Suprapubic skin (tissue), 4 donors: ENCODE results near the gene TWIST2. TPM values are rescaled to one million over a fixed set of nuclear protein-coding genes. Genes with fewer than 3 reads are reported as not detected.

Experiments
- DNase-seq, 2 donors: peaks; one replicate each; pipeline ENCODE4 v3.0.0-alpha.2; 2019; ENCODE audit warnings: low spot score in 2 of 2
- H3K27ac ChIP-seq: fragments of 200-600 bp; sonication (generic); one replicate; pipeline ENCODE4 v1.5.1; 2019
- H3K27me3 ChIP-seq: fragments of 200-600 bp; sonication (generic); one replicate; pipeline ENCODE4 v1.5.1; 2019
- H3K36me3 ChIP-seq: fragments of 200-600 bp; sonication (generic); one replicate; pipeline ENCODE4 v1.5.1; 2019
- H3K4me1 ChIP-seq: fragments of 200-600 bp; sonication (generic); one replicate; pipeline ENCODE4 v1.5.1; 2019
- H3K4me3 ChIP-seq: fragments of 200-600 bp; sonication (generic); one replicate; pipeline ENCODE4 v1.5.1; 2019; ENCODE audit warnings: mild to moderate bottlenecking
- H3K9me3 ChIP-seq: fragments of 200-600 bp; sonication (generic); one replicate; pipeline ENCODE4 v1.5.1; 2019
- EP300 ChIP-seq: sonication (generic); formaldehyde crosslinking; IDR thresholded peaks from one replicate; pipeline ENCODE4 v1.6.1; 2017; ENCODE audit warnings: antibody characterized with exemption
- POLR2A ChIP-seq, 2 donors: fragments of 450-650 bp; IDR thresholded peaks; one replicate each; pipeline ENCODE4 v1.6.1; 2017; ENCODE audit warnings: antibody characterized with exemption in 2 of 2, mild to moderate bottlenecking in 2 of 2, moderate library complexity in 2 of 2
- POLR2AphosphoS5 ChIP-seq, 3 donors: sonication (generic); formaldehyde crosslinking; IDR thresholded peaks; one replicate each; pipeline ENCODE4 v1.6.1; 2017; ENCODE audit warnings: antibody characterized with exemption in 3 of 3
- WGBS: methylation state at CpG from one replicate; pipeline ENCODE4 v1.1.5; 2018; 5-methylcytosine and 5-hydroxymethylcytosine counted together
- total RNA-seq, 4 donors: library from RNA; depleted of rRNA; stranded (reverse); fragments of >200 nt; gene quantifications; one replicate each; pipeline ENCODE4 v1.1.0, GENCODE V29; 2016
- TF ChIP-seq, protein P1 (sequence below), 2 donors: fragments of 200-600 bp in 1 of 2; fragments of 450-650 bp in 1 of 2; sonication (generic) in 1 of 2; IDR thresholded peaks; one replicate each; pipeline ENCODE4 v1.5.1; 2016 to 2019; ENCODE audit warnings: antibody characterized with exemption in 2 of 2, mild to moderate bottlenecking in 1 of 2, moderate library complexity in 1 of 2

Gene TWIST2
- total RNA-seq, 4 donors from 2014 or later = 14.7 to 72.7 (median 30.4) TPM

DNA sequence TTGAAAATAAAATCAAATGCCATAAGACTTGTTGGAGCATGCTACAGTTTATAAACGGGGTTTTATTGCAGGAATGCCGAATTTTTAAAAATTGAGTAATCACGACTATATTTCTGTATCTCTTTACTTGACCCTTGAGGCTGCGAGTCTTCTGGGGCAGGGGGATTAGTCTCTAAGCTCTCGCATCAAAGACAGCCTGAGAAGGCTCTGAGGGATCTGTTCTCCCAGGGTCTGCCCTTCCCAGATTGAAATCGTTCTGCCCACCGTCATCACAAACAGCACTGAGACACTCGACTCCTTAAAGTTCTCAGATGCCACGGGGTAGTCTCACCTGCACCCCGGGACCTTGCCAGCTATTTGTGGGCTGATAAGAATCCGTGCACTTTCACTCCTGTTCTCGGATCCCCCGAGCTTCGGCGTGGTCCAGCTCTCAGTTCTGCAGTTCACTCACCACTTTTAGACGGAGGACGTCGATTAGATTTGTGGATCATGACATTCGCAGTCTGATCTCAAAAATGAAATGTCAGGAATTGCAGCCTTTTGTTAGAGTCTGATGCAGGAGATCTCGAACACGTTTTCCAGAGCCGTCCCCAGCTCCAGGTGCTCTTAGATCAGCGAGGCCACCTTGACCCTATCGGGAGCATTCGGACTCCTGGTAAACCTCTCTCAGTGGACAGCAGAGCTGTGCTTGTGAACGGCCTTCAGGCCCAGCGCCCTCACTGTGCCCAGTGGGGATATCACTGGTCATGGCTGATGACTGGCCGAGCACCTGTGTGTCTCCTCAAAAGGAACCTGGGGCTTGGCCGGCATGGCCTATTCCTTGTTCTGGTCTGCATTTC lies 43.0 kb downstream of the TWIST2 start:
- no peak for DNase-seq
- no peaks in the 10 kb centered on the region for H3K36me3 ChIP-seq
- TF ChIP-seq, protein P1, sequence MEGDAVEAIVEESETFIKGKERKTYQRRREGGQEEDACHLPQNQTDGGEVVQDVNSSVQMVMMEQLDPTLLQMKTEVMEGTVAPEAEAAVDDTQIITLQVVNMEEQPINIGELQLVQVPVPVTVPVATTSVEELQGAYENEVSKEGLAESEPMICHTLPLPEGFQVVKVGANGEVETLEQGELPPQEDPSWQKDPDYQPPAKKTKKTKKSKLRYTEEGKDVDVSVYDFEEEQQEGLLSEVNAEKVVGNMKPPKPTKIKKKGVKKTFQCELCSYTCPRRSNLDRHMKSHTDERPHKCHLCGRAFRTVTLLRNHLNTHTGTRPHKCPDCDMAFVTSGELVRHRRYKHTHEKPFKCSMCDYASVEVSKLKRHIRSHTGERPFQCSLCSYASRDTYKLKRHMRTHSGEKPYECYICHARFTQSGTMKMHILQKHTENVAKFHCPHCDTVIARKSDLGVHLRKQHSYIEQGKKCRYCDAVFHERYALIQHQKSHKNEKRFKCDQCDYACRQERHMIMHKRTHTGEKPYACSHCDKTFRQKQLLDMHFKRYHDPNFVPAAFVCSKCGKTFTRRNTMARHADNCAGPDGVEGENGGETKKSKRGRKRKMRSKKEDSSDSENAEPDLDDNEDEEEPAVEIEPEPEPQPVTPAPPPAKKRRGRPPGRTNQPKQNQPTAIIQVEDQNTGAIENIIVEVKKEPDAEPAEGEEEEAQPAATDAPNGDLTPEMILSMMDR (IDR thresholded peaks at IDR 0.05) = no peak
- H3K9me3 ChIP-seq = no peaks in the 10 kb centered on the region
- no peaks in the 10 kb centered on the region for H3K27me3 ChIP-seq
- WGBS = 72% methylated on average over 27 of the region's 29 CpGs
- peaks cover 23% of the 10 kb centered on the region for H3K4me1 ChIP-seq
- H3K4me3 ChIP-seq = no peak overlapping the region
- H3K27ac ChIP-seq = peak overlapping the region; percentile 27

GRCh38 chr2:238891457-238892203 lies 43.7 kb downstream of the TWIST2 start:
- Histone ChIP-seq H3K4me1 (peaks cover 23% of the 10 kb centered on the region), H3K27ac (peak overlapping the region; percentile 27), H3K4me3 (no peak overlapping the region), H3K36me3 (no peaks in the 10 kb centered on the region), H3K27me3 (no peaks in the 10 kb centered on the region), H3K9me3 (no peaks in the 10 kb centered on the region)
- WGBS = 72% methylated on average over 9 of the region's 29 CpGs
- TF ChIP-seq, protein P1 (IDR thresholded peaks at IDR 0.05) = no peak
- no peak for TF ChIP-seq POLR2AphosphoS5 (IDR thresholded peaks at IDR 0.05)
- no peak for TF ChIP-seq POLR2A (IDR thresholded peaks at IDR 0.05)
- TF ChIP-seq EP300 = no peak
- peak in 1 of 2 donors; percentile 76 for DNase-seq

DNA sequence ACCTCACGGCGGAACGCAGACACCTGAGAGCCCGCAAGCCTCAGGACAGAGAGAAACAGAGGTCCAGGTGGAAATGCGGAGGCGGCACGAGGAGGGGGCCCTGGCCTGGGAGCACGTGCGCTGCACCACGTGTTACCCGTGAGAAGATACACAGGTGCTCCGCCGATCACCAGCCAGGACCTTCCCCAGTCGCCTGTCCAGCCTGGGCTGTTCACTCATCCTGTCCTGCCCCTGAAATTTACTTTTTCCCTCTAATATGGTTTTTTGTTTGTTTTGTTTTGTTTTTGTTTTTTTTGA lies 44.3 kb downstream of the TWIST2 start:
- 97% methylated on average over 14 of the region's 14 CpGs for WGBS
- TF ChIP-seq POLR2AphosphoS5 (IDR thresholded peaks at IDR 0.05) = no peak
- no peak for TF ChIP-seq POLR2A (IDR thresholded peaks at IDR 0.05)
- TF ChIP-seq EP300 = no peak
- TF ChIP-seq, protein P1 (IDR thresholded peaks at IDR 0.05) = no peak
- peaks cover 24% of the 10 kb centered on the region for H3K4me1 ChIP-seq
- H3K9me3 ChIP-seq = no peaks in the 10 kb centered on the region
- no peaks in the 10 kb centered on the region for H3K27me3 ChIP-seq
- H3K36me3 ChIP-seq = no peaks in the 10 kb centered on the region
- H3K27ac ChIP-seq = peak overlapping the region; percentile 24
- no peak for DNase-seq
- H3K4me3 ChIP-seq = no peak overlapping the region

DNA sequence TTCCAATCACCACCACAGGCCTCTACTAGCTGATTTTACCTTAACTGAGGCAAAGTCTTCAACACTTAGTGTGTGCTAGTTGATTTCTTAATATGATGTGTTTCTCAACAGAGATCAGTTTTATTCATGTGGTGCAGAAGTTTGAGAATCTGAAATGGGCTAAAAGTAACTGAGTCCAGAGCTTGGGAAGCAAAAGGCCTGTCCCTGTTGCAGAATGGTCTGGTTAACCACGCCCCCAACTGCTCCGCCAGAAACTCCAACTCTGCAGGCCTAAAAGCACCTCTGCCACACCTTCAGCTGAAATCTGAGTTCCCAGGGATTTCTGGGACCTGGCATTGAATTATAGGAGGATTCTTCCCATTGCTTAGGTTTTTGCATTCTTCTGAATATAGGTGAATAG lies 44.9 kb downstream of the TWIST2 start:
- no peaks in the 10 kb centered on the region for H3K36me3 ChIP-seq
- DNase-seq = no peak
- TF ChIP-seq, protein P1 (IDR thresholded peaks at IDR 0.05) = no peak
- TF ChIP-seq EP300 = no peak
- no peak for TF ChIP-seq POLR2AphosphoS5 (IDR thresholded peaks at IDR 0.05)
- TF ChIP-seq POLR2A (IDR thresholded peaks at IDR 0.05) = no peak

GRCh38 chr2:238893349-238894000 lies 45.6 kb downstream of the TWIST2 start:
- no peaks in the 10 kb centered on the region for H3K9me3 ChIP-seq
- peaks cover 26% of the 10 kb centered on the region for H3K4me1 ChIP-seq
- peak overlapping the region; percentile 73 for H3K27ac ChIP-seq
- no peak for DNase-seq
- no peaks in the 10 kb centered on the region for H3K36me3 ChIP-seq
- WGBS = 75% methylated on average over 12 of the region's 30 CpGs
- H3K27me3 ChIP-seq = no peaks in the 10 kb centered on the region
- H3K4me3 ChIP-seq = no peak overlapping the region
- TF ChIP-seq EP300 (no peak), POLR2A (IDR thresholded peaks at IDR 0.05) (no peak), POLR2AphosphoS5 (IDR thresholded peaks at IDR 0.05) (no peak)
- TF ChIP-seq, protein P1 (IDR thresholded peaks at IDR 0.05) = no peak

More for the DNA sequence above, 44.9 kb downstream of the TWIST2 start:
- Histone ChIP-seq H3K4me1 (peaks cover 26% of the 10 kb centered on the region), H3K27me3 (no peaks in the 10 kb centered on the region), H3K27ac (no peak overlapping the region), H3K9me3 (no peaks in the 10 kb centered on the region), H3K4me3 (no peak overlapping the region)
- 51% methylated on average over 2 of the region's 2 CpGs for whole genome bisulfite sequencing
